HepG2 (cell line): ENCODE measurements around the gene SIRPA. TPM values are rescaled to one million over a fixed set of nuclear protein-coding genes. Genes with fewer than 3 reads are reported as not detected.

Experiments
- NRL ChIP-seq: sonication (generic); formaldehyde crosslinking; IDR thresholded peaks from 2 replicates; pipeline ENCODE4 v1.5.0; 2020; ENCODE audit warnings: missing genetic modification reagents, mild to moderate bottlenecking, moderate library complexity, borderline replicate concordance
- PCBP1 ChIP-seq: fragments of 200-400 bp; formaldehyde crosslinking; IDR thresholded peaks from 2 replicates; pipeline ENCODE4 v1.6.1; 2017; ENCODE audit warnings: mild to moderate bottlenecking, low read depth, low read length, borderline replicate concordance
- PREB ChIP-seq: sonication (generic); formaldehyde crosslinking; IDR thresholded peaks from 2 replicates; pipeline ENCODE4 v1.4.0; 2020; ENCODE audit warnings: missing genetic modification reagents
- SNAPC4 ChIP-seq: sonication (generic); formaldehyde crosslinking; IDR thresholded peaks from 2 replicates; pipeline ENCODE4 v1.4.0; 2020; ENCODE audit warnings: mild to moderate bottlenecking, missing genetic modification reagents
- SP140L ChIP-seq: sonication (generic); formaldehyde crosslinking; IDR thresholded peaks from 2 replicates; pipeline ENCODE4 v1.4.0; 2020; ENCODE audit warnings: missing genetic modification reagents, borderline replicate concordance
- SRY ChIP-seq: sonication (generic); formaldehyde crosslinking; IDR thresholded peaks from 2 replicates; pipeline ENCODE4 v1.8.0; 2022; ENCODE audit warnings: mild to moderate bottlenecking, missing genetic modification reagents
- ZFAT ChIP-seq: sonication (generic); formaldehyde crosslinking; conservative IDR thresholded peaks from 2 replicates; pipeline ENCODE4 v1.8.1; 2023; ENCODE audit warnings: missing genetic modification reagents, inconsistent platforms
- ZNF792 ChIP-seq: IDR thresholded peaks from 2 replicates; pipeline ENCODE4 v1.6.1; 2016
- ZNF883 ChIP-seq: sonication (generic); formaldehyde crosslinking; IDR thresholded peaks from 2 replicates; pipeline ENCODE4 v1.5.1; 2020; ENCODE audit warnings: mild to moderate bottlenecking, missing genetic modification reagents; ENCODE audit errors: not compliant biosample characterization
- polyA plus RNA-seq, 8 experiments: library from polyadenylated mRNA; depleted of rRNA in 3 of 8; stranded (reverse) in 7 of 8; unstranded in 1 of 8; fragments of >200 nt; fragmentation: Illumina TruSeq in 4 of 8; extraction: Trizol in 4 of 8; gene quantifications; 2 replicates each; pipeline versions ENCODE4 v1.2.1 to v1.2.3, GENCODE V29; 2011 to 2016; ENCODE audit warnings: low read depth in 4 of 8, missing spikeins in 1 of 8, mixed read lengths in 1 of 8; ENCODE audit not compliant: insufficient read depth in 1 of 8
- total RNA-seq, 5 experiments: library from RNA; depleted of rRNA; stranded (reverse); fragments of >200 nt; fragmentation: Illumina TruSeq; extraction: Trizol; gene quantifications; 2 replicates each; pipeline ENCODE4 v1.2.3, GENCODE V29; 2016; ENCODE audit warnings: low read depth in 1 of 5
- TF ChIP-seq, protein P1 (sequence below): sonication (generic); formaldehyde crosslinking; IDR thresholded peaks from 2 replicates; pipeline ENCODE4 v1.5.0; 2020; ENCODE audit warnings: mild to moderate bottlenecking, missing genetic modification reagents, borderline replicate concordance
- TF ChIP-seq, protein P2 (sequence below): sonication (generic); formaldehyde crosslinking; IDR thresholded peaks from 2 replicates; pipeline ENCODE4 v1.4.0; 2020; ENCODE audit warnings: missing genetic modification reagents
- TF ChIP-seq, protein P3 (sequence below): sonication (generic); formaldehyde crosslinking; IDR thresholded peaks from 2 replicates; pipeline ENCODE4 v1.4.0; 2020; ENCODE audit warnings: missing genetic modification reagents, low read depth, mild to moderate bottlenecking, borderline replicate concordance

The SIRPA gene
- total and polyA plus RNA-seq, 2 of the 13 experiments (the other 11 are each of a cell fraction or from before 2014, with no cell fraction given), result 7.2 to 17.6 TPM

- no peak for TF ChIP-seq SNAPC4 (CRISPR knock-in tag)
- TF ChIP-seq PREB (CRISPR knock-in tag), result no peak
- no peak for TF ChIP-seq ZNF883 (CRISPR knock-in tag)
- TF ChIP-seq ZFAT (CRISPR knock-in tag), result no peak
- TF ChIP-seq, protein P1, sequence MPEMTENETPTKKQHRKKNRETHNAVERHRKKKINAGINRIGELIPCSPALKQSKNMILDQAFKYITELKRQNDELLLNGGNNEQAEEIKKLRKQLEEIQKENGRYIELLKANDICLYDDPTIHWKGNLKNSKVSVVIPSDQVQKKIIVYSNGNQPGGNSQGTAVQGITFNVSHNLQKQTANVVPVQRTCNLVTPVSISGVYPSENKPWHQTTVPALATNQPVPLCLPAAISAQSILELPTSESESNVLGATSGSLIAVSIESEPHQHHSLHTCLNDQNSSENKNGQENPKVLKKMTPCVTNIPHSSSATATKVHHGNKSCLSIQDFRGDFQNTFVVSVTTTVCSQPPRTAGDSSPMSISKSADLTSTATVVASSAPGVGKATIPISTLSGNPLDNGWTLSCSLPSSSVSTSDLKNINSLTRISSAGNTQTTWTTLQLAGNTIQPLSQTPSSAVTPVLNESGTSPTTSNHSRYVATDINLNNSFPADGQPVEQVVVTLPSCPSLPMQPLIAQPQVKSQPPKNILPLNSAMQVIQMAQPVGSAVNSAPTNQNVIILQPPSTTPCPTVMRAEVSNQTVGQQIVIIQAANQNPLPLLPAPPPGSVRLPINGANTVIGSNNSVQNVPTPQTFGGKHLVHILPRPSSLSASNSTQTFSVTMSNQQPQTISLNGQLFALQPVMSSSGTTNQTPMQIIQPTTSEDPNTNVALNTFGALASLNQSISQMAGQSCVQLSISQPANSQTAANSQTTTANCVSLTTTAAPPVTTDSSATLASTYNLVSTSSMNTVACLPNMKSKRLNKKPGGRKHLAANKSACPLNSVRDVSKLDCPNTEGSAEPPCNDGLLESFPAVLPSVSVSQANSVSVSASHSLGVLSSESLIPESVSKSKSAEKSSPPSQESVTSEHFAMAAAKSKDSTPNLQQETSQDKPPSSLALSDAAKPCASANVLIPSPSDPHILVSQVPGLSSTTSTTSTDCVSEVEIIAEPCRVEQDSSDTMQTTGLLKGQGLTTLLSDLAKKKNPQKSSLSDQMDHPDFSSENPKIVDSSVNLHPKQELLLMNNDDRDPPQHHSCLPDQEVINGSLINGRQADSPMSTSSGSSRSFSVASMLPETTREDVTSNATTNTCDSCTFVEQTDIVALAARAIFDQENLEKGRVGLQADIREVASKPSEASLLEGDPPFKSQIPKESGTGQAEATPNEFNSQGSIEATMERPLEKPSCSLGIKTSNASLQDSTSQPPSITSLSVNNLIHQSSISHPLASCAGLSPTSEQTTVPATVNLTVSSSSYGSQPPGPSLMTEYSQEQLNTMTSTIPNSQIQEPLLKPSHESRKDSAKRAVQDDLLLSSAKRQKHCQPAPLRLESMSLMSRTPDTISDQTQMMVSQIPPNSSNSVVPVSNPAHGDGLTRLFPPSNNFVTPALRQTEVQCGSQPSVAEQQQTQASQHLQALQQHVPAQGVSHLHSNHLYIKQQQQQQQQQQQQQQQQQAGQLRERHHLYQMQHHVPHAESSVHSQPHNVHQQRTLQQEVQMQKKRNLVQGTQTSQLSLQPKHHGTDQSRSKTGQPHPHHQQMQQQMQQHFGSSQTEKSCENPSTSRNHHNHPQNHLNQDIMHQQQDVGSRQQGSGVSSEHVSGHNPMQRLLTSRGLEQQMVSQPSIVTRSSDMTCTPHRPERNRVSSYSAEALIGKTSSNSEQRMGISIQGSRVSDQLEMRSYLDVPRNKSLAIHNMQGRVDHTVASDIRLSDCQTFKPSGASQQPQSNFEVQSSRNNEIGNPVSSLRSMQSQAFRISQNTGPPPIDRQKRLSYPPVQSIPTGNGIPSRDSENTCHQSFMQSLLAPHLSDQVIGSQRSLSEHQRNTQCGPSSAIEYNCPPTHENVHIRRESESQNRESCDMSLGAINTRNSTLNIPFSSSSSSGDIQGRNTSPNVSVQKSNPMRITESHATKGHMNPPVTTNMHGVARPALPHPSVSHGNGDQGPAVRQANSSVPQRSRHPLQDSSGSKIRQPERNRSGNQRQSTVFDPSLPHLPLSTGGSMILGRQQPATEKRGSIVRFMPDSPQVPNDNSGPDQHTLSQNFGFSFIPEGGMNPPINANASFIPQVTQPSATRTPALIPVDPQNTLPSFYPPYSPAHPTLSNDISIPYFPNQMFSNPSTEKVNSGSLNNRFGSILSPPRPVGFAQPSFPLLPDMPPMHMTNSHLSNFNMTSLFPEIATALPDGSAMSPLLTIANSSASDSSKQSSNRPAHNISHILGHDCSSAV (CRISPR knock-in tag), result no peak
- peak; percentile 79; the same call in 1 of the 2 replicates for TF ChIP-seq NRL (CRISPR knock-in tag)
- TF ChIP-seq ZNF792 (CRISPR knock-in tag), result no peak
- 0 out of 2 replicates have a peak, but pooled peaks have one; percentile 72 for TF ChIP-seq SRY (CRISPR knock-in tag)
- TF ChIP-seq PCBP1, result no peak
- no peak for TF ChIP-seq SP140L
- TF ChIP-seq, protein P2, sequence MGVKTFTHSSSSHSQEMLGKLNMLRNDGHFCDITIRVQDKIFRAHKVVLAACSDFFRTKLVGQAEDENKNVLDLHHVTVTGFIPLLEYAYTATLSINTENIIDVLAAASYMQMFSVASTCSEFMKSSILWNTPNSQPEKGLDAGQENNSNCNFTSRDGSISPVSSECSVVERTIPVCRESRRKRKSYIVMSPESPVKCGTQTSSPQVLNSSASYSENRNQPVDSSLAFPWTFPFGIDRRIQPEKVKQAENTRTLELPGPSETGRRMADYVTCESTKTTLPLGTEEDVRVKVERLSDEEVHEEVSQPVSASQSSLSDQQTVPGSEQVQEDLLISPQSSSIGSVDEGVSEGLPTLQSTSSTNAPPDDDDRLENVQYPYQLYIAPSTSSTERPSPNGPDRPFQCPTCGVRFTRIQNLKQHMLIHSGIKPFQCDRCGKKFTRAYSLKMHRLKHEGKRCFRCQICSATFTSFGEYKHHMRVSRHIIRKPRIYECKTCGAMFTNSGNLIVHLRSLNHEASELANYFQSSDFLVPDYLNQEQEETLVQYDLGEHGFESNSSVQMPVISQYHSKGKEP (CRISPR knock-in tag), result no peak
- TF ChIP-seq, protein P3, sequence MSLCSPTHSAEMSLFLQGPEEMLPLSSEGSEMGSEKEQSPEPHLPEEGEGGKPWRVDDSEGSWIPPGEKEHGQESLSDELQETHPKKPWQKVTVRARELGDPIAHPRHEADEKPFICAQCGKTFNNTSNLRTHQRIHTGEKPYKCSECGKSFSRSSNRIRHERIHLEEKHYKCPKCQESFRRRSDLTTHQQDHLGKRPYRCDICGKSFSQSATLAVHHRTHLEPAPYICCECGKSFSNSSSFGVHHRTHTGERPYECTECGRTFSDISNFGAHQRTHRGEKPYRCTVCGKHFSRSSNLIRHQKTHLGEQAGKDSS, result peak; percentile 53; the same call in 1 of the 2 replicates
These were observed 5.2 kb downstream of the SIRPA start (continued) for GRCh38 chr20:1900321-1900801.
